RWPE2 (cell line): Measurements from ENCODE around the gene ASPG.

ENCODE experiments used
- ATAC-seq: fragments of 200-7000 bp; cut with Tn5 transposase; 3 replicates; pipeline ENCODE4 v1.9.1; 2021; ENCODE audit warnings: low read depth
- DNase-seq: peaks from one replicate; pipeline ENCODE4 v3.0.0-alpha.2; 2020; ENCODE audit warnings: low spot score
- H3K27ac ChIP-seq: fragments of 450-650 bp; 2 replicates; pipeline ENCODE4 v1.5.1; 2017; ENCODE audit warnings: mild to moderate bottlenecking; ENCODE audit not compliant: poor library complexity, severe bottlenecking
- H3K27me3 ChIP-seq: fragments of 250-450 bp; sonication (Bioruptor Pico); 2 replicates; pipeline ENCODE4 v1.5.1; 2021; ENCODE audit warnings: mild to moderate bottlenecking, moderate library complexity; ENCODE audit not compliant: insufficient read depth, poor library complexity, severe bottlenecking
- H3K36me3 ChIP-seq: fragments of 250-450 bp; sonication (Bioruptor Pico); 2 replicates; pipeline ENCODE4 v1.5.1; 2020; ENCODE audit warnings: low read depth, mild to moderate bottlenecking, moderate library complexity
- H3K4me1 ChIP-seq: fragments of 250-450 bp; sonication (Bioruptor Pico); 2 replicates; pipeline ENCODE4 v1.5.1; 2021; ENCODE audit warnings: mild to moderate bottlenecking, moderate library complexity; ENCODE audit not compliant: insufficient read depth, poor library complexity, severe bottlenecking
- H3K4me3 ChIP-seq: fragments of 250-450 bp; sonication (Bioruptor Pico); 2 replicates; pipeline ENCODE4 v1.5.1; 2021; ENCODE audit warnings: mild to moderate bottlenecking, moderate library complexity; ENCODE audit not compliant: severe bottlenecking
- H3K9me3 ChIP-seq: fragments of 250-450 bp; sonication (Bioruptor Pico); 2 replicates; pipeline ENCODE4 v1.5.1; 2021; ENCODE audit warnings: mild to moderate bottlenecking, moderate library complexity; ENCODE audit not compliant: severe bottlenecking
- TF ChIP-seq, protein P1 (sequence below): fragments of 450-650 bp; IDR thresholded peaks from one replicate; pipeline ENCODE4 v1.5.1; 2017; ENCODE audit warnings: mild to moderate bottlenecking, moderate library complexity; ENCODE audit not compliant: poor library complexity, severe bottlenecking

ASPG gene

DNA sequence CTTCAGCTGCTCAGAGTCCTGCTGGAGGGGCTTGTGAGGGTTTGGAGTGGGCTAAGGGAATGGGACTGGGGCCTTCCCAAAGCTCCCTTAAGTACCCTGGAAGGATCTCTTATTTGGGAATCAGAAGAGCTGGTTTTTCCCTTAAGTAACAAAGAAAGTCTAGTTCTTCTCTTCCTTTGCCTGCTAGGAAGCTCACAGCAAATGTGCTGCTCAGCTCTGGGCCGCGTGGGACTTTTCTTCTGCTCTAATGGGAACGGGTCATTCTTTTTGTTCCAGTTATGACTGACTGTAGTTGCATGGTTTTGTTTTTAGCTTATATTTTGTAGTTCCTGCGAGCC lies 58.9 kb downstream of the ASPG start:
- DNase-seq (no peak), ATAC-seq (no peak)
- TF ChIP-seq, protein P1, sequence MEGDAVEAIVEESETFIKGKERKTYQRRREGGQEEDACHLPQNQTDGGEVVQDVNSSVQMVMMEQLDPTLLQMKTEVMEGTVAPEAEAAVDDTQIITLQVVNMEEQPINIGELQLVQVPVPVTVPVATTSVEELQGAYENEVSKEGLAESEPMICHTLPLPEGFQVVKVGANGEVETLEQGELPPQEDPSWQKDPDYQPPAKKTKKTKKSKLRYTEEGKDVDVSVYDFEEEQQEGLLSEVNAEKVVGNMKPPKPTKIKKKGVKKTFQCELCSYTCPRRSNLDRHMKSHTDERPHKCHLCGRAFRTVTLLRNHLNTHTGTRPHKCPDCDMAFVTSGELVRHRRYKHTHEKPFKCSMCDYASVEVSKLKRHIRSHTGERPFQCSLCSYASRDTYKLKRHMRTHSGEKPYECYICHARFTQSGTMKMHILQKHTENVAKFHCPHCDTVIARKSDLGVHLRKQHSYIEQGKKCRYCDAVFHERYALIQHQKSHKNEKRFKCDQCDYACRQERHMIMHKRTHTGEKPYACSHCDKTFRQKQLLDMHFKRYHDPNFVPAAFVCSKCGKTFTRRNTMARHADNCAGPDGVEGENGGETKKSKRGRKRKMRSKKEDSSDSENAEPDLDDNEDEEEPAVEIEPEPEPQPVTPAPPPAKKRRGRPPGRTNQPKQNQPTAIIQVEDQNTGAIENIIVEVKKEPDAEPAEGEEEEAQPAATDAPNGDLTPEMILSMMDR = no peak
- no peaks in the 10 kb centered on the region for H3K9me3 ChIP-seq
- no peaks in the 10 kb centered on the region for H3K36me3 ChIP-seq
- peaks cover 24% of the 10 kb centered on the region for H3K27me3 ChIP-seq
- no peak overlapping the region for H3K4me3 ChIP-seq
- H3K27ac ChIP-seq = no peak overlapping the region
- no peaks in the 10 kb centered on the region for H3K4me1 ChIP-seq

DNA sequence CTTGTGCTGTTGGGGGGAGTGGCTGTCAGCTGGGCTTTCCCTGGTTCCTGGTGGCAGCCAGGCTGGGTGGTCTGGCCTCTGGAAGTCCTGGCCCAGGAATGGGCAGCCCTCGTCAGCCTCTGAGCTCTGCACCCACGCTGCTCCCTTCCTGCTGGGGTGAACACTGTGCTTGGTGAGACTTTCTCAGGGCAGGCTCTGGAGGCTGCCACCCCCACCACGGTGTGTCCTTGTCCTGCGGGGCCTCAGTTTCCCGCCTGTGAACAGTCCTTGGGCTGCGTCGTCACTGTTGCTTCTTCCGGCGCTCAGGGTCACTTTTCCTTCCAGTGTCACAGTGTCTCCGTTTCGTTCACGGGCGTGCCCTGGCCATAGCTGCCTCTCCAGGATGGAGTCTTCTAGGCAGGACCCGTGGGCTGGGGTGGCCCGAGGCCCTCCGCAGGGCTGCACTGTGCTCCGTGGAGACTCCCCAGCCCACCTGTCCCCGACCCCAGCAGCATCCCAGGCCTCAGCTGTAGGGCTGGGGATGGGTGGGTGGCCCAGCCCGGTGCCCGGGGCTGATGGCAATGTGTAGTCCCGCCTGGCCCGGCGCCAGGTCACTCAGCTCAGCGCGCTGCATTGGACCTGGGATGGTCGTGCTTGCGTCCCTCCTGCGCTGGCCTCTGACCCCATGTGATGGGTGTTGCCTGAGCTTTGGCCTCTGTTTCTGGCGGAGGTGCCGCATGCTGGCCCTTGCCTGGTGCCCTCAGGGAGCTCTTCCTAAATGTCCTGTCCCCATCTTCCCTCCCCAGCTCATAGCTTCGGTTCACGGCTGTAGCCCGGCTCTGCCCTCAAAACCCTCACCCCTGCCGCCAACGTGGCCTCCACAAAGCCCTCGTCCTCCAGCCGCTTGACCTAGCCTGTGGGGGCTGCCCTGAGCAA lies 59.7 kb downstream of the ASPG start:
- DNase-seq (peak; percentile 73), ATAC-seq (no peak)
- TF ChIP-seq, protein P1 = no peak
- H3K9me3 ChIP-seq = no peaks in the 10 kb centered on the region
- no peak overlapping the region for H3K4me3 ChIP-seq
- no peaks in the 10 kb centered on the region for H3K36me3 ChIP-seq
- no peak overlapping the region for H3K27ac ChIP-seq
- peaks cover 18% of the 10 kb centered on the region for H3K27me3 ChIP-seq
- H3K4me1 ChIP-seq = no peaks in the 10 kb centered on the region

DNA sequence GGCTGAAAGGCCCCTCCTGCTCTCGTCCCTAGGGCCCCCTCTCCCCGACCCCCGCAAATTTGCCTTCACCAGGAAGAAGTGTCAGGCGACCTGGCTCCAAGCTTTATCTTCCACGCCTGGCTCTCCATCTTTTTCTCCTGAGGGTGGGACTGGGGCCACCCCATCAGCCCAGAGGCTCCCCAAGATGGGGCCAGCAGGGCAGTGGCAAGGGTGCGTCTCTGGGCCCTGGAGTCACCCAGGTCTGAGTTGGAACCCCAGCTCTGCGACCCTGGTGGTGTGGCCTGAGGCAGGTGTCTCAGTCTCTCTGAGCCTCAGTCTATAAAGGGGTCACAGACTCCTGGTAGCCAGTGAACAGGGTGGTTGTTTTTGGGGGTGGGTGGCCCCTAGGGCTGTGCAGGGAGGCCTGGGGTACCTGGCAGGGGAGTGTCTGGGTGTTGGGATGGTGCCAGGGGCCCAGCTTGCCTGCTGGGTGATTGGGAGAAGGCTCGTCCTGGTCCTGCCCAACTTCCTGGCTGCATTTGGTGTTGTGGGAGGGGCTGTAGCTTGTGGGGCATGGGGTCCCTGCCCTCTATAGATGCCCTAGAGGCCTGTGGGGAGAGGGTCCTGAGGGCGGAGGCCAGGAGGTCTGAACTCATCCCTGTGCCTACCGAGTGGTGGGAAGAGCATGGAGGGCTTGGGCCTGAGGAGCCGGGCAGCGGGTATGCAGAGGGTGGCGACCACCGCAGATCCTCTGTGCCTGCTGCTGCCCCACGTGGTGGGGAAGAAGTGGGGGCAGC lies 60.5 kb downstream of the ASPG start:
- ATAC-seq (no peak), DNase-seq (peak; percentile 60)
- TF ChIP-seq, protein P1 = no peak
- Histone ChIP-seq H3K4me3 (no peak overlapping the region), H3K36me3 (no peaks in the 10 kb centered on the region), H3K27me3 (peaks cover 18% of the 10 kb centered on the region), H3K9me3 (no peaks in the 10 kb centered on the region), H3K27ac (no peak overlapping the region), H3K4me1 (no peaks in the 10 kb centered on the region)

DNA sequence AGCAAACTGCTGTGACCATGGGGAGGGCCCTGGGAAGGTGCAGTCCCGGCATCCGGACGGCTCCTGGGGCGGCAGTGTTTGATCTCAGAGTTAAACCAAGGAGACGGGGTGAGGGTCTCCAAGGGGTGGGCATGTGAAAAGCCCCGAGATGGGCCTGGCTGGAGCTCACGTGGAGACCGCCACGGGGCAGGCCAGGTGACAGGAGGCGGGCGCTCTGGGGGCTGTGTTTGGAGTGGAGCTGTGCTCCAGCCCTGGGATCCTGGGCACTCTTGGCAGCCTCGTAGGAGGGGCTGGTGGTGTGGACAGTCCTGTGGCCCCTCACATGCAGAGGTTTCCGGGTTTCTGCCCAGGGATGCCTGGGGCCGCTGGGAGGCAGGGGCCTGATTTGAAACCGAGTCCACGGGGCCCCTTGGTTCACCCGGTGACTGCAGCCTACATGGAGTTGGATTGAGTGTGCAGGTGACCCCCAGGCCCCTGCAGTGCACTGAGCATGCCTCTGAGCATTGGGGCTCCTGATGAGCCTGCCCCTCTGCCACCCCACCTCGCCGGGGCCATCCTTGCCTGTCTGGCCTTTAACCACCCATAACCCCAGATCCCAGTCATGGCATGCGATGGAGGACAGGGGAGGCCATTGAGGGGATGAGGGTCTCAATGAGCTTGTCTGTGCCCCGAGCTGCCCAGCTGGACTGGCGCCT lies 61.3 kb downstream of the ASPG start:
- Histone ChIP-seq H3K4me1 (no peaks in the 10 kb centered on the region), H3K27ac (no peak overlapping the region), H3K9me3 (no peaks in the 10 kb centered on the region), H3K36me3 (no peaks in the 10 kb centered on the region), H3K27me3 (peaks cover 18% of the 10 kb centered on the region), H3K4me3 (no peak overlapping the region)
- ATAC-seq (no peak), DNase-seq (peak; percentile 65)
- TF ChIP-seq, protein P1 = no peak
